ENCODE measurements around the gene PPP1CA.

GRCh38 chr11:67367761-67368227, 33.9 kb downstream of the PPP1CA start:
- TF ChIP-seq CTCF (IDR thresholded peaks at IDR 0.05), result no peak
- TF ChIP-seq POLR2A (IDR thresholded peaks at IDR 0.05), result no peak
